IMR-90 (cell line): Measurements from ENCODE around the gene ABCA3. TPM values are rescaled to one million over a fixed set of nuclear protein-coding genes. Genes with fewer than 3 reads are reported as not detected.
"Not testable (repeated sequence)": the region's sequence is repeated elsewhere in the genome, so short reads cannot be mapped to it uniquely, and the experiment has no call there.

ENCODE experiments used
- ATAC-seq: fragments of 200-7000 bp; cut with Tn5 transposase; 2 replicates; pipeline ENCODE4 v1.9.1; 2020; ENCODE audit warnings: low read depth, mild to moderate bottlenecking, moderate library complexity
- BruUV-seq: library from RNA; stranded (reverse); fragments of 400-500 nt; replicated peaks from 2 replicates; lab custom pipeline; 2021; lab: Mats Ljungman, UMichigan
- CTCF ChIA-PET: fragments of 300-600 bp; formaldehyde crosslinking; extraction: SDS; loops from one replicate; lab custom pipeline; 2021; ENCODE audit warnings: antibody characterized with exemption; lab: Yijun Ruan, JAX
- POLR2A ChIA-PET: fragments of 300-600 bp; sonication (Branson Sonifier 250); formaldehyde crosslinking; loops from one replicate; lab custom pipeline; 2022; ENCODE audit warnings: antibody characterized with exemption; ENCODE audit not compliant: unreplicated experiment; lab: Charles Lee
- DNase-seq: peaks from one replicate; pipeline ENCODE4 v3.0.0; 2013
- H2AFZ ChIP-seq: replicated peaks from 2 replicates; pipeline ENCODE3; 2013; ENCODE audit warnings: low read length, mild to moderate bottlenecking; ENCODE audit not compliant: poor library complexity
- H2AK5ac ChIP-seq: 2 replicates; pipeline ENCODE4 v1.6.1; 2013; ENCODE audit warnings: low read depth, low read length, inconsistent platforms
- H2AK9ac ChIP-seq: replicated peaks from 2 replicates; pipeline ENCODE3; 2013; ENCODE audit warnings: mild to moderate bottlenecking, low read depth, low read length, moderate library complexity; ENCODE audit not compliant: poor library complexity
- H2BK120ac ChIP-seq: 2 replicates; pipeline ENCODE4 v1.6.1; 2013; ENCODE audit warnings: low read depth, low read length, inconsistent platforms
- H2BK15ac ChIP-seq: 3 replicates; pipeline ENCODE4 v1.6.1; 2013; ENCODE audit warnings: low read depth, low read length, inconsistent platforms
- H2BK20ac ChIP-seq: 2 replicates; pipeline ENCODE4 v1.6.1; 2013; ENCODE audit warnings: low read depth, mild to moderate bottlenecking, inconsistent platforms, low read length, moderate library complexity
- H2BK5ac ChIP-seq: 2 replicates; pipeline ENCODE4 v1.6.1; 2013; ENCODE audit warnings: mild to moderate bottlenecking, low read depth, low read length, inconsistent platforms; ENCODE audit not compliant: poor library complexity, severe bottlenecking
- H3K14ac ChIP-seq: replicated peaks from 2 replicates; pipeline ENCODE4 v1.6.1; 2013; ENCODE audit warnings: low read depth, low read length, inconsistent platforms
- H3K18ac ChIP-seq: 2 replicates; pipeline ENCODE4 v1.6.1; 2013; ENCODE audit warnings: low read depth, low read length, control low read depth
- H3K23ac ChIP-seq: 2 replicates; pipeline ENCODE4 v1.6.1; 2013; ENCODE audit warnings: low read depth, low read length, inconsistent platforms
- H3K27ac ChIP-seq: 2 replicates; pipeline ENCODE4 v1.5.1; 2013; ENCODE audit warnings: mild to moderate bottlenecking, control low read depth, low read length; ENCODE audit not compliant: insufficient read depth
- H3K27me3 ChIP-seq: 2 replicates; pipeline ENCODE4 v1.6.1; 2013; ENCODE audit warnings: low read length; ENCODE audit not compliant: control insufficient read depth, insufficient read depth
- H3K36me3 ChIP-seq: 2 replicates; pipeline ENCODE4 v1.6.1; 2013; ENCODE audit warnings: low read length, mixed read lengths; ENCODE audit not compliant: control insufficient read depth, insufficient read depth
- H3K4ac ChIP-seq: 2 replicates; pipeline ENCODE4 v1.6.1; 2013; ENCODE audit warnings: low read depth, low read length, inconsistent platforms
- H3K4me1 ChIP-seq: 2 replicates; pipeline ENCODE4 v1.6.1; 2013; ENCODE audit warnings: low read length, mixed read lengths; ENCODE audit not compliant: control insufficient read depth, insufficient read depth
- H3K4me2 ChIP-seq: 2 replicates; pipeline ENCODE4 v1.6.1; 2013; ENCODE audit warnings: low read depth, mild to moderate bottlenecking, control low read depth, low read length, moderate library complexity
- H3K4me3 ChIP-seq: 2 replicates; pipeline ENCODE4 v1.5.1; 2013; ENCODE audit warnings: low read depth, mild to moderate bottlenecking, control low read depth, low read length, moderate library complexity; ENCODE audit not compliant: insufficient read depth
- H3K56ac ChIP-seq: 2 replicates; pipeline ENCODE4 v1.6.1; 2013; ENCODE audit warnings: low read length, inconsistent platforms; ENCODE audit not compliant: insufficient read depth; ENCODE audit errors: extremely low read depth
- H3K79me1 ChIP-seq, 2 experiments: 2 replicates each; pipeline ENCODE4 v1.6.1; 2013; ENCODE audit warnings: low read length in 2 of 2, inconsistent platforms in 1 of 2, low read depth in 1 of 2
- H3K9ac ChIP-seq: 2 replicates; pipeline ENCODE4 v1.6.1; 2013; ENCODE audit warnings: low read depth, low read length, control low read depth
- H3K9me1 ChIP-seq: 2 replicates; pipeline ENCODE4 v1.6.1; 2013; ENCODE audit warnings: low read length, inconsistent platforms; ENCODE audit not compliant: insufficient read depth
- H3K9me3 ChIP-seq: 2 replicates; pipeline ENCODE4 v1.6.1; 2013; ENCODE audit warnings: low read length; ENCODE audit not compliant: control insufficient read depth, insufficient read depth
- H4K20me1 ChIP-seq: 2 replicates; pipeline ENCODE4 v1.6.1; 2013; ENCODE audit warnings: low read length, inconsistent platforms; ENCODE audit not compliant: insufficient read depth
- H4K5ac ChIP-seq: 2 replicates; pipeline ENCODE4 v1.6.1; 2013; ENCODE audit warnings: mild to moderate bottlenecking, low read depth, low read length, control low read depth
- H4K8ac ChIP-seq, 2 experiments: 2 replicates each; pipeline ENCODE4 v1.6.1; 2013; ENCODE audit warnings: low read depth in 2 of 2, low read length in 2 of 2, control low read depth in 1 of 2, inconsistent platforms in 1 of 2
- H4K91ac ChIP-seq: 2 replicates; pipeline ENCODE4 v1.6.1; 2013; ENCODE audit warnings: low read depth, low read length, inconsistent platforms; ENCODE audit not compliant: insufficient read depth
- MXI1 ChIP-seq: IDR thresholded peaks from 2 replicates; pipeline ENCODE4 v1.6.1; 2012; ENCODE audit warnings: low read depth, mild to moderate bottlenecking, low read length, moderate library complexity, borderline replicate concordance
- WGBS, 2 experiments: methylation state at CpG; one replicate each; pipeline versions ENCODE4 v1.1.5 to v1.1.7; 2013; ENCODE audit warnings: missing lambda C conversion rate in 2 of 2; ENCODE audit not compliant: insufficient read length in 1 of 2; ENCODE audit errors: extremely low coverage in 2 of 2; 5-methylcytosine and 5-hydroxymethylcytosine counted together
- dilution Hi-C: fragments of 300-500 bp; cut with HindIII; formaldehyde crosslinking; loops from one replicate; pipeline ENCODE4 v1.14.3; 2018; ENCODE audit warnings: low sequenced_read_pairs; ENCODE audit not compliant: unreplicated experiment
- in situ Hi-C: fragments of 300-500 bp; cut with MboI; formaldehyde crosslinking; loops from 3 replicates; pipeline ENCODE4 v1.14.3; 2019; ENCODE audit warnings: low sequenced_read_pairs, inconsistent platforms, mixed read lengths
- intact Hi-C: fragments of 100-400 bp; cut with micrococcal nuclease; formaldehyde crosslinking; loops from 2 replicates; pipeline ENCODE4 v1.10.0; 2022
- polyA plus RNA-seq, 3 experiments: library from polyadenylated mRNA; depleted of rRNA; stranded (reverse); fragments of >200 nt; gene quantifications; 2 replicates each; pipeline ENCODE4 v1.2.3, GENCODE V29; 2012; ENCODE audit warnings: low replicate concordance in 1 of 3
- total RNA-seq: library from RNA; depleted of rRNA; stranded (reverse); fragments of >200 nt; gene quantifications from 2 replicates; pipeline ENCODE4 v1.2.3, GENCODE V29; 2012

ABCA3 gene
- total and polyA plus RNA-seq, 2 of the 4 experiments (the other 2 are of a cell fraction): 0.18 to 0.22 TPM

- Histone ChIP-seq H3K4me3 (peak overlapping the region; percentile 60), H3K79me1 (peaks cover 14 to 62% of the 10 kb centered on the region in 2 experiments; a peak in 3 of 4 replicates), H3K9ac (peak overlapping the region; percentile 92), H3K36me3 (peaks cover 25% of the 10 kb centered on the region), H4K20me1 (peaks cover 72% of the 10 kb centered on the region), H3K4me2 (peak overlapping the region; percentile 38), H4K8ac (peak overlapping the region in 1 of 2 experiments; percentile 87; a peak in 1 of 4 replicates), H3K9me1 (peaks cover 13% of the 10 kb centered on the region)
- H3K14ac ChIP-seq, H2BK20ac ChIP-seq, H3K9me3 ChIP-seq, H3K4me1 ChIP-seq, H3K27ac ChIP-seq, POLR2A ChIA-PET, H3K4ac ChIP-seq, intact Hi-C loops, H4K91ac ChIP-seq, CTCF ChIA-PET, H4K5ac ChIP-seq, H2BK5ac ChIP-seq, dilution Hi-C loops, H3K56ac ChIP-seq, ATAC-seq, H3K18ac ChIP-seq, H3K27me3 ChIP-seq, H2AK5ac ChIP-seq, in situ Hi-C loops, H2BK15ac ChIP-seq, H2BK120ac ChIP-seq, H3K23ac ChIP-seq, BruUV-seq, H2AK9ac ChIP-seq, H2AFZ ChIP-seq: not testable (repeated sequence)
- WGBS, 2 experiments: no CpG with 5 or more reads among the region's 12 CpGs
- TF ChIP-seq MXI1: peak; percentile 67; the same call in 1 of the 2 replicates
- peak; percentile 31 for DNase-seq
Measured at GRCh38 chr16:2266887-2267286, 73.6 kb downstream of the ABCA3 start.

GRCh38 chr16:2263026-2263425 is 77.5 kb downstream of the ABCA3 start:
- H3K4me1 ChIP-seq, H3K27ac ChIP-seq, H2AFZ ChIP-seq, H3K56ac ChIP-seq, H3K9me3 ChIP-seq, H2AK5ac ChIP-seq, H4K5ac ChIP-seq, H3K27me3 ChIP-seq, dilution Hi-C loops, H3K18ac ChIP-seq, intact Hi-C loops, H3K23ac ChIP-seq, H3K9me1 ChIP-seq, H3K14ac ChIP-seq, H2BK20ac ChIP-seq, H2BK15ac ChIP-seq, ATAC-seq, in situ Hi-C loops, H3K9ac ChIP-seq, CTCF ChIA-PET, H4K91ac ChIP-seq, BruUV-seq, H4K8ac ChIP-seq, H3K4ac ChIP-seq, POLR2A ChIA-PET, DNase-seq, H2BK5ac ChIP-seq, H2AK9ac ChIP-seq, H3K4me3 ChIP-seq, H2BK120ac ChIP-seq, H3K4me2 ChIP-seq: not testable (repeated sequence)
- 98% methylated on average over 8 of the region's 14 CpGs; no CpG with 5 or more reads in 1 of the 2 experiments for WGBS, 2 experiments
- peaks cover 58% of the 10 kb centered on the region for H4K20me1 ChIP-seq
- H3K36me3 ChIP-seq: peaks cover 39% of the 10 kb centered on the region
- peaks cover 15 to 38% of the 10 kb centered on the region in 2 experiments for H3K79me1 ChIP-seq
